Loucy (cell line): ENCODE results near the gene CDH20.

Source experiments
- H2AFZ ChIP-seq: fragments of 200-600 bp; sonication (generic); 2 replicates; pipeline ENCODE4 v1.6.0; 2016; ENCODE audit warnings: antibody characterized with exemption, mild to moderate bottlenecking, low read length, moderate library complexity
- H3F3A ChIP-seq: fragments of 200-600 bp; 2 replicates; pipeline ENCODE4 v1.6.0; 2016; ENCODE audit warnings: antibody characterized with exemption, low read depth, mild to moderate bottlenecking
- H3K27me3 ChIP-seq: fragments of 200-600 bp; sonication (generic); 2 replicates; pipeline ENCODE4 v1.6.1; 2014; ENCODE audit warnings: low read length, mild to moderate bottlenecking; ENCODE audit not compliant: insufficient read depth, poor library complexity, severe bottlenecking
- H3K36me3 ChIP-seq: fragments of 200-600 bp; sonication (generic); 2 replicates; pipeline ENCODE4 v1.6.1; 2016; ENCODE audit warnings: low read length; ENCODE audit not compliant: insufficient read depth
- H3K4me1 ChIP-seq: fragments of 200-600 bp; sonication (generic); 2 replicates; pipeline ENCODE4 v1.5.1; 2014; ENCODE audit warnings: low read length, mild to moderate bottlenecking; ENCODE audit not compliant: insufficient read depth, poor library complexity, severe bottlenecking
- H3K4me2 ChIP-seq: fragments of 200-600 bp; sonication (generic); 2 replicates; pipeline ENCODE4 v1.6.0; 2014; ENCODE audit warnings: antibody characterized with exemption, low read length, low read depth, mild to moderate bottlenecking; ENCODE audit not compliant: poor library complexity, severe bottlenecking
- H3K4me3 ChIP-seq: fragments of 200-600 bp; sonication (generic); 2 replicates; pipeline ENCODE4 v1.5.1; 2014; ENCODE audit warnings: low read length, mild to moderate bottlenecking, mixed read lengths; ENCODE audit not compliant: poor library complexity, severe bottlenecking
- H3K79me2 ChIP-seq: fragments of 200-600 bp; sonication (generic); 2 replicates; pipeline ENCODE4 v1.6.1; 2014; ENCODE audit warnings: low read length; ENCODE audit not compliant: insufficient read depth
- H3K9ac ChIP-seq: fragments of 200-600 bp; sonication (generic); 2 replicates; pipeline ENCODE4 v1.6.0; 2014; ENCODE audit warnings: mild to moderate bottlenecking, low read depth, low read length, moderate library complexity; ENCODE audit not compliant: poor library complexity, severe bottlenecking
- H3K9me2 ChIP-seq: fragments of 200-600 bp; sonication (generic); replicated peaks from 2 replicates; pipeline ENCODE4 v1.6.1; 2016; ENCODE audit warnings: low read depth, low read length, mixed read lengths
- H3K9me3 ChIP-seq: fragments of 200-600 bp; sonication (generic); 2 replicates; pipeline ENCODE4 v1.6.1; 2014; ENCODE audit warnings: mild to moderate bottlenecking, antibody characterized with exemption, low read length, low read depth; ENCODE audit not compliant: insufficient read depth
- H4K20me1 ChIP-seq: fragments of 200-600 bp; sonication (generic); 2 replicates; pipeline ENCODE4 v1.6.0; 2014; ENCODE audit warnings: antibody characterized with exemption, low read length, mild to moderate bottlenecking; ENCODE audit not compliant: insufficient read depth, poor library complexity, severe bottlenecking
- CTCF ChIP-seq: fragments of 200-600 bp; sonication (generic); conservative IDR thresholded peaks from 2 replicates; pipeline ENCODE4 v1.5.1; 2014; ENCODE audit warnings: mild to moderate bottlenecking, antibody characterized with exemption, low read length
- EZH2phosphoT487 ChIP-seq: fragments of 200-600 bp; IDR thresholded peaks from 2 replicates; pipeline ENCODE4 v1.6.1; 2018; ENCODE audit warnings: antibody characterized with exemption, mild to moderate bottlenecking, moderate library complexity, borderline replicate concordance

CDH20 gene

GRCh38 chr18:61352611-61353010 is 19.4 kb downstream of the CDH20 start:
- no peaks in the 10 kb centered on the region for H3K36me3 ChIP-seq
- H3K79me2 ChIP-seq, result no peaks in the 10 kb centered on the region
- H4K20me1 ChIP-seq, result no peaks in the 10 kb centered on the region
- H3K4me3 ChIP-seq, result no peak overlapping the region
- no peaks in the 10 kb centered on the region for H3F3A ChIP-seq
- H3K9ac ChIP-seq, result no peak overlapping the region
- no peaks in the 10 kb centered on the region for H3K4me1 ChIP-seq
- no peak overlapping the region for H3K4me2 ChIP-seq
- H3K9me3 ChIP-seq, result no peaks in the 10 kb centered on the region
- no peaks in the 10 kb centered on the region for H3K27me3 ChIP-seq
- TF ChIP-seq CTCF, result no peak
- TF ChIP-seq EZH2phosphoT487, result no peak
- no peaks in the 10 kb centered on the region for H3K9me2 ChIP-seq
- H2AFZ ChIP-seq, result no peak overlapping the region

GRCh38 chr18:61360404-61361383 is 27.5 kb downstream of the CDH20 start:
- no peaks in the 10 kb centered on the region for H3K36me3 ChIP-seq
- no peaks in the 10 kb centered on the region for H3K79me2 ChIP-seq
- no peaks in the 10 kb centered on the region for H3K27me3 ChIP-seq
- H3K4me2 ChIP-seq, result peak overlapping the region; percentile 48
- no peaks in the 10 kb centered on the region for H3K9me3 ChIP-seq
- H3K4me3 ChIP-seq, result peak overlapping the region; percentile 19
- no peaks in the 10 kb centered on the region for H3F3A ChIP-seq
- H3K4me1 ChIP-seq, result no peaks in the 10 kb centered on the region
- H3K9me2 ChIP-seq, result no peaks in the 10 kb centered on the region
- TF ChIP-seq CTCF (no peak), EZH2phosphoT487 (no peak)
- H4K20me1 ChIP-seq, result no peaks in the 10 kb centered on the region
- peak overlapping the region; percentile 66; the same call in 1 of the 2 replicates for H2AFZ ChIP-seq
- H3K9ac ChIP-seq, result no peak overlapping the region

- H3F3A ChIP-seq, result no peaks in the 10 kb centered on the region
- H3K27me3 ChIP-seq, result no peaks in the 10 kb centered on the region
- H3K9me3 ChIP-seq, result no peaks in the 10 kb centered on the region
- H3K4me2 ChIP-seq, result no peak overlapping the region
- H3K36me3 ChIP-seq, result no peaks in the 10 kb centered on the region
- H3K4me1 ChIP-seq, result no peaks in the 10 kb centered on the region
- no peak overlapping the region for H3K9ac ChIP-seq
- H2AFZ ChIP-seq, result no peak overlapping the region
- H3K79me2 ChIP-seq, result no peaks in the 10 kb centered on the region
- no peaks in the 10 kb centered on the region for H4K20me1 ChIP-seq
- no peaks in the 10 kb centered on the region for H3K9me2 ChIP-seq
- TF ChIP-seq CTCF, result no peak
- TF ChIP-seq EZH2phosphoT487, result no peak
- H3K4me3 ChIP-seq, result no peak overlapping the region
Measured at GRCh38 chr18:61362511-61362910, 29.3 kb downstream of the CDH20 start.
